A549 treated with RU486 at 1 μM for 4 hours (cell line): ENCODE results near the gene DTX2. TPM values are rescaled to one million over a fixed set of nuclear protein-coding genes. Genes with fewer than 3 reads are reported as not detected.

ENCODE experiments used
- total RNA-seq: library from RNA; stranded (reverse); fragments of 200-300 nt; extraction: Qiagen RNA extraction; gene quantifications from 5 replicates; pipeline ENCODE4 v1.2.3, GENCODE V29; 2022; ENCODE audit warnings: low read depth

Gene DTX2
- total RNA-seq: 29.0 to 42.9 TPM (median 41.7 TPM) in 5 replicates

DNA sequence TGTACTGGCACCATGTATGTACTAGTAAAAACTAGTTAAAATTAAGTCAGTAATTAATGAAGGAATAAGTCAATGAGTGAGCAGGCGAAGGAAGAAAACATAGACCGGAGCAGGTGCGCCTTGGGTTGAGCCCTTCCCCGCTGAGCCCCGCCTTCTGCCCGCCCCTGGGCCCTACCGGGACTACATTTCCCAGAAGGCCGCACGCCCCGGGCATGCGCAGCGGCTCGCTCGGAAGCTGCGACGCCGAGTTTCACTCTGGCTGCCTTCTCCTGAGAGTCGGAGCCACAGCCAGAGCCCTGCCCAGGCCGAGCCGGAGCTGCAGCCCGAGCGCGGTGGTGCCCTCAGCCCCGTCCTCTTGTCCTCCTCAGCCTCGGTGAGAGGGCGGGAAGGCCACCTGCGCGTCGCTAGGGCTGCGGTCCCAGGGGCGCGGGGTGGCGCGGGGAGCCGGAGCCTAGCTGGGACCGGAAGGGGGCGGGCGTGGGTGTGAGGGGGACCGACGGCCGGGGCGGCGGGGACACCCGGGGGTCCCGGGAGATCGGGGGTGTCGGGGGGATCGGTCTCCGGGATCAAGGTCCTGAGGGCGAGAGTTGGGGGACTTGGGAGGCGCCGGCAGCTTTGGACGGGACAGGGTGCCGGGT is at the start of gene DTX2:
Gene DTX2 (plus strand): TSS at position 246 of the 638 bp plus-strand sequence. CDS start 18,801 bp downstream, outside the sequence.

DNA sequence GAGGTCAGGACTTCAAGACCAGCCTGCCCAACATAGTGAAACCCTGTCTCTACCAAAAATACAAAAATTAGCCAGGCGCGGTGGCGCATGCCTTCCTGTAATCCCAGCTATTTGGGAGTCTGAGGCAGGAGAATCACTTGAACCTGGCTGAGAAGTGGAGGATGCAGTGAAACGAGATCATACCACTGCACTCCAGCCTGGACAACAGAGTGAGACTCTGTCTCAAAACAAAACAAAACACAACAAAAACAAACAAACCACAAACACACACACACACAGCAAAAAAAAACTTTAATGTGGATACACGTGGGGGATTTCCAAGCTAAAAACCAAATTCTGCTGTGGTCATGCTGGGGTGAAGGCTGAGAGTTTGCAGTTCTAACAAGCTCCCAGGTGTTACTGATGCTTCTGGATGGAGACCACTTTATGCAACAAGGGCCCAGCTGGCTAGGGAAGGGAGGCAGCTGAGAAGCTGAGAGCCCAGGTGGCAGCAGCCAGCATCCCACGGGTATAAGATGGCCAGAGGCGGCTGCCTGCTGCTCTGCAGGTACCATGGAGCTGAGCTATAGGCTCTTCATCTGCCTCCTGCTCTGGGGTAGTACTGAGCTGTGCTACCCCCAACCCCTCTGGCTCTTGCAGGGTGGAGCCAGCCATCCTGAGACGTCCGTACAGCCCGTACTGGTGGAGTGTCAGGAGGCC is 36.9 kb upstream of the DTX2 start, which contains the start of gene ZP3:
Gene ZP3 (plus strand): TSS at position 538 of the 699 bp plus-strand sequence. CDS start 15 bp downstream, at position 553.

DNA sequence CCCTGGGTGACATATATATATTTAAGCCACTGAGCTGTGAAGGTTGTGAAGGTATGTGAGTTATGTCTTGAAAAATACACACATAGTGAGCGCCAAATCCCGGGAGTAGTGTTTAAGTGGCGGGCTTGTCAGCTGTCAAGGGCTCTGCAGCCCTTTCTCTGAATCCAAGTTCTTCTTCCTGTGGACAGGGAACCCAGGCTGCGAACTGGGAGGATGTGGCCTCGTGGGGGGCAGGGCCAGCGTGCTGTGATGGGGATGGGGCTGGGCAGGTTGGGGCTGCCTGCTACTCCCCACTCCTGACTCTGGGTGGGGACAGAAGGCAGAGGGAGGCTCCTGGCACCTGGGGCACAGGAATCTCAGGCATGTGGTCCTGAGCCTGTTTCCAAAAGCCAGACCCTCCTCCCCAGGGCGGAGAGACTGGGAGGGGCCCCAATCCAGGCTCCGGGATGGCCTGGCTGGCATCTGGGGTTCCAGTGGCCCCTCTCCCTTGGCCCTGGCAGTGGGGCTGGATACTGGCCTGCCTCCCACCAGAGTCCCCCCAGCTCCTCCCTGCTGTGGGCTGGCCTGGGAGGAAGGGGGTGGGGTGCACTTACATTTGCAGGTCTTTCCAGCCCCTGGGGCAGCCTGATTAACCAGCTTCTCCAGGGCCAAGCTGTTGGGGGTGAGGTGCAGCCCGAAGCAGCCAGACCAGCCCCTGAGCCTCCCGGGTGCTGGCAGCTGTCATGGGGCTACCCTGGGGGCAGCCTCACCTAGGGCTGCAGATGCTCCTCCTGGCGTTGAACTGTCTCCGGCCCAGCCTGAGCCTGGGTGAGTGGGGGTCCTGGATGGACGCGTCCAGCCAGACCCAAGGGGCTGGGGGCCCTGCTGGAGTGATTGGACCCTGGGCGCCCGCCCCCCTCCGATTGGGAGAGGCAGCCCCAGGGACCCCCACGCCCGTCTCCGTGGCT is 48.7 kb downstream of the DTX2 start, which contains the start of gene UPK3B:
Gene UPK3B (plus strand): TSS at position 622 of the 947 bp plus-strand sequence. CDS start 101 bp downstream, at position 723.

DNA sequence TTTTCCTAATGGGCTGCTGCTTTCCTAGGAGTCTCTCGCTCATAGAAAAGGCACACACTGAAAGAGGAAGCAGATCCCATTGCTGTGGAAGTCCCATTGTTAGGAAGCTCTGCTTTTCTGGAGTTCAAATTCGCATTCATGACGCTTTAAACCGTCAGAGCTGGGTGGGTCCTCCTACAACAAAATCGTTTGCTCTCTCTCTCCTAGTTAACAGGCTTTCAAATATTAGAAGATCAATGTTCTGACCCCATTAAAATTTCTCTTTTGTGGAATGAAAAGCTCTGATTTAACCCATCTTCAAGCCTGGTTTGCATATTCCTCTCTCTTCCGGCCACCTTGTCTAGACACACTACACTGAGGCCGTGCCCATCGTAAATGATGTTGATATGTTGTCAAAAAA is 81.7 kb downstream of the DTX2 start, which contains the start of gene SPDYE16:
Gene SPDYE16 (minus strand): TSS at position 101 of the 400 bp plus-strand sequence. CDS start 1,838 bp downstream, outside the sequence.

Other genes with a start within 250 kb of the DTX2 start
- 655 to 1,187 TPM (median 1,093 TPM) in 5 replicates for gene HSPB1, start 159.0 kb upstream of the DTX2 start, total RNA-seq
- 151 to 243 TPM (median 234 TPM) in 5 replicates for gene YWHAG, start 102.7 kb upstream of the DTX2 start, total RNA-seq
- 0.83 to 1.4 TPM (median 1.2 TPM) in 5 replicates for gene SSC4D, start 52.0 kb upstream of the DTX2 start, total RNA-seq
- gene ZP3, start 36.8 kb upstream of the DTX2 start, total RNA-seq: 14.4 to 21.7 TPM (median 19.4 TPM) in 5 replicates
- 11.2 to 20.7 TPM (median 17.7 TPM) in 5 replicates for gene UPK3B, start 48.8 kb downstream of the DTX2 start, total RNA-seq
- not detected in 5 replicates for gene SPDYE16, start 81.6 kb downstream of the DTX2 start, total RNA-seq
- gene POMZP3, start 165.6 kb downstream of the DTX2 start, total RNA-seq: 22.4 to 27.3 TPM (median 25.4 TPM) in 5 replicates